ENCODE results near the gene INPP5J.

Gene INPP5J

DNA sequence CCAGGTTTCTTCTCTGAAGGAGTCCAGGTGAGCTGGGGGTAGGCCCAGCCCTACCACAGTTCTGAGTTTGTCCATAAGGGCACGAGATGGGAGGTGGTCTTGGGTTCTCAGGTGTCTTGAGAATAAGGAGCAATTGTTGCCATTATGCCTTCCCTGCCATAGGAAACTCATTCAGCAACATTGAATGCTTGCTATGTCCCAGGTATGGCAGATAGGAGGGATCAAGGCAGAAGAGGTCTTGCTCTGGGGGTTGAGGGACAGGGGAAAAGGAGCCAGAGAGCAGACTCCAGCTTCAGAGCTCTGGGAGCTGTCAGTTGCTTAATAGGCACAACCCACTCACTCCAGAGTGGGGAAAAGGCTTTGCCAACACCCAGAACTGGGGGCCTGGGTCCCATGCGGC, 19.7 kb upstream of the INPP5J start:
- DNase-seq (ENCODE audit: low spot score) = no peak
- in situ Hi-C loops (cut with MboI; ENCODE audit: low pct_unique_long_range_greater_than_20kb, low sequenced_read_pairs, unreplicated experiment) = no loop called here
- TF ChIP-seq, protein P1, sequence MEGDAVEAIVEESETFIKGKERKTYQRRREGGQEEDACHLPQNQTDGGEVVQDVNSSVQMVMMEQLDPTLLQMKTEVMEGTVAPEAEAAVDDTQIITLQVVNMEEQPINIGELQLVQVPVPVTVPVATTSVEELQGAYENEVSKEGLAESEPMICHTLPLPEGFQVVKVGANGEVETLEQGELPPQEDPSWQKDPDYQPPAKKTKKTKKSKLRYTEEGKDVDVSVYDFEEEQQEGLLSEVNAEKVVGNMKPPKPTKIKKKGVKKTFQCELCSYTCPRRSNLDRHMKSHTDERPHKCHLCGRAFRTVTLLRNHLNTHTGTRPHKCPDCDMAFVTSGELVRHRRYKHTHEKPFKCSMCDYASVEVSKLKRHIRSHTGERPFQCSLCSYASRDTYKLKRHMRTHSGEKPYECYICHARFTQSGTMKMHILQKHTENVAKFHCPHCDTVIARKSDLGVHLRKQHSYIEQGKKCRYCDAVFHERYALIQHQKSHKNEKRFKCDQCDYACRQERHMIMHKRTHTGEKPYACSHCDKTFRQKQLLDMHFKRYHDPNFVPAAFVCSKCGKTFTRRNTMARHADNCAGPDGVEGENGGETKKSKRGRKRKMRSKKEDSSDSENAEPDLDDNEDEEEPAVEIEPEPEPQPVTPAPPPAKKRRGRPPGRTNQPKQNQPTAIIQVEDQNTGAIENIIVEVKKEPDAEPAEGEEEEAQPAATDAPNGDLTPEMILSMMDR (IDR thresholded peaks at IDR 0.05; ENCODE audit: extremely low read depth, insufficient read depth, missing control alignments) = no peak

DNA sequence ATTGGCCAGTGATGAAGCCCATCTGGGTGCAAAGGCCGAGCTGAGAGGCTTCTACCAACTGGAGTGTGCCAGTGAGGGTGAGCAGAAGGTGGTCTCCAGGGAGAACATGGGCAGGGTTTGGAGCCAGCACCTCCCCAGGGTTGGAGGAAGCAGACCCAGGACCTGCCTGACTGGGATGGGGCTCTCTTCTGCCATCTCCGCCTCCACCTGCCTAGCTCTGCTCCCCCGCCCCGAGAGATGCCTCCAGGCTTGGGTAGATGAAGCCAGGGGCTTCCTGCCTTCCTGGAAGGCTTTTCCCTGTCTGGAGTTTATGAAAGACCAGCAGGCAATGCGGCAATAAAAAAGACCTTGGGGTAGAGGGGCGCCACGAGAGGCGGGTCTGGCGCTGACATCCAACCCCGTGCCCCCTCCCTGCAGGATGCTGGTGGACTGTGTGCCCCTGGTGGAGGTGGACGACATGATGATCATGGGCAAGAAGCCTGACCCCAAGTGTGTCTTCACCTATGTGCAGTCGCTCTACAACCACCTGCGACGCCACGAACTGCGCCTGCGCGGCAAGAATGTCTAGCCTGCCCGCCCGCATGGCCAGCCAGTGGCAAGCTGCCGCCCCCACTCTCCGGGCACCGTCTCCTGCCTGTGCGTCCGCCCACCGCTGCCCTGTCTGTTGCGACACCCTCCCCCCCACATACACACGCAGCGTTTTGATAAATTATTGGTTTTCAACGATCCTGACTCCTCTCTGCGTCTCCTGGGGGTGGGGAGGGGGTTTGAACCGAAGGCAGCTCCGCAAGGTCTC, 18.7 kb upstream of the INPP5J start:
- in situ Hi-C loops (cut with MboI; ENCODE audit: low pct_unique_long_range_greater_than_20kb, low sequenced_read_pairs, unreplicated experiment) = no loop called here
- TF ChIP-seq, protein P1 (IDR thresholded peaks at IDR 0.05; ENCODE audit: extremely low read depth, insufficient read depth, missing control alignments) = no peak
- no peak for DNase-seq (ENCODE audit: low spot score)

DNA sequence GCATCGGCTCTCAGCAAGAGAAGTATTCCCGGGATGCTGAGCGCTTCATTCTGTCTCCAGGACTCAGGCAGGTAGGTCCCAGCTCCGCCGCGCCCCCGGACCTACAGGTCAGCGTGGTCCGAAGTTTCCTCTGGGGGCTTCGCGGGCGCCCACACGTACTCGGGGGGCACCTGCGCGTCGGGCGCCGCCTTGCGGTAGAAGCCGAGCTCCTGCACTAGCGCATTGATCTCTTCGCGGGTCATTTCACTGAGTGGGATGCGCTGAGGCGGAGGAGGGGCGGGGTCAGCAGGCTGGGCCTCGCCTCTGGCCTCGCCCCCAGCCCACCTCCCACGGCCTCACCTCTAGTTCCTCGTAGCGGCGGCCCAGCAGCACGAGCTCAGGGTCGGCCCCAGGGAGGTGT, 17.9 kb upstream of the INPP5J start:
- TF ChIP-seq, protein P1 (IDR thresholded peaks at IDR 0.05; ENCODE audit: extremely low read depth, insufficient read depth, missing control alignments) = no peak
- no peak for DNase-seq (ENCODE audit: low spot score)
- in situ Hi-C loops (cut with MboI; ENCODE audit: low pct_unique_long_range_greater_than_20kb, low sequenced_read_pairs, unreplicated experiment) = no loop called here

DNA sequence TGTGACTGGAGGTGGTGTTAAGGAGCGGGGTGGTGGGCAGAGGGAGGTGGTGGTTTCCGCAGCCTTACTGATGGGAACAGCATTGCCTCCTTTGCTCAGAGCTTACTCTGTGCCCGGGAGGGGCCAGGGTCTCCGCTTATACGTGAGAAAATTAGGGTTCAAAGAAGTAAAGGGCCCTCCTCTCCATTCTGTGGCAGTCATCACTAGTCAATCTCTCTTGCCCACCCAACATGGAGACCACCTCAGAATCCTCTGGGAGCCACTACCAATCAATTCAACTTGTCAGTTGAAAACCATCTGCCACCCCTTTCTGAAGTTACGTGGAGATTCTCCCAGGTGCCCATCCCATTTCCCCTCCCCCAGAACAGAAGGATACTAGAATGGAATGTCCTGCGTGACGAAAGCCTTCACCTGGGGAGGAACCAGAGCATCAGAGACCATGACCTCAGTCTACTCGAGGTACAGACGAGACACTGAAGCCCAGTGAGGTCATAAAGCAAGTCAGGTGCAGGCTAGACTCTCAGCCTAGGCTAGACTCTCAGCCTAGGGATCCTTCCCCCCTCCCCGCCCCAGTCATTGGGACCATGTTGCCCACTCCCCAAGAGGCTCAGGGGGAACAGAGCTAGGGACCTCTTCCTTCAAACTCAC, 17.4 kb upstream of the INPP5J start:
- in situ Hi-C loops (cut with MboI; ENCODE audit: low pct_unique_long_range_greater_than_20kb, low sequenced_read_pairs, unreplicated experiment) = no loop called here
- no peak for DNase-seq (ENCODE audit: low spot score)
- TF ChIP-seq, protein P1 (IDR thresholded peaks at IDR 0.05; ENCODE audit: extremely low read depth, insufficient read depth, missing control alignments) = no peak

DNA sequence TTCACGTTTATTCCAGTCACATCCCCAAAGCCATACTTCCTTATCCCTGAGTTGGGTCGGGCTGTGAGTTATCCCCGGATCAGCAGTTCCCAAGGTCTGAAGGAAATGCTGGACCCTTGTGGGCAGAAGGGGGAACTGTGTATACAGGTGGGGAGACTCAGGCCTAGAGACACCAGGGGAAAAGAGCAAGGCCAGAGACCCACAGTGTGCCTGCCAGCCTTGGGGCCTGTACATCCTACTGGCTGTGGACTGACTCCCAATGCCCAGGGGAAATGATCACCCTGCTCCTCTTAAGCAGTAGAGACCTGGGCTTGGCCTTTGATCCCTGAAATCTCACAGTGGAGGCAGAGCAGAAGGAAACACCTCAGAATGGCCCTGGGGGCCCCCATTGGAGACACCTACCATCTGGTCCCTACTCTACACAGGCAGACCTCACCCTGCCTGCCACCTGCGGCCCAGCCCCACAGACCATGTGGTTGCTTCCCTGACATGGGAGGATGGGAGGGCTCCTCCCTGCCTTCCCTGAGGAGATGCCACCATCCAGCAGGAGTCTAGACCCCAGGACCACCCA, 16.7 kb upstream of the INPP5J start:
- TF ChIP-seq, protein P1 (IDR thresholded peaks at IDR 0.05; ENCODE audit: extremely low read depth, insufficient read depth, missing control alignments) = no peak
- no peak for DNase-seq (ENCODE audit: low spot score)
- in situ Hi-C loops (cut with MboI; ENCODE audit: low pct_unique_long_range_greater_than_20kb, low sequenced_read_pairs, unreplicated experiment) = no loop called here

DNA sequence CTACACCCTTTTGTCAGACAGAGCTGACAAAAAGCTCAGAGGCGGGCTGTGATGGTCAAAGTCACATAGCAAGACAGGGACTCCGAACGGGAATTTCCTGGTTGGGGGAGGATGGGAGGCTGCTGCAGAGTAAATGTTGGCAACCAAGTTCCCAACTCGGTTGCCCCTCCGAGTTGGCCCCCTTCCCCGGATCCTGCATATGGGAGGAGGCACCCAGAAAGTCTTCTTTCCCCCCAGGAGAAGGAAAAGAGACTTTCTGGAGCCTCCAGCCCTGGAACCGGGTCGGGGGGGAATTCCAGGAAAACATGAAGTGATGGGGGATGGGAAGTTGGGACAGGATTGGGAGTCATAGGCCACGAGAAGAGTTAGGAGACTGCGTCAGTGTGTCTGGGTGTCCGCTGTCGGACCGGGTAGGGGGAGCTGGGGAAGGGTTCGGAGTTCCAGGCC, 16.0 kb upstream of the INPP5J start:
- in situ Hi-C loops (cut with MboI; ENCODE audit: low pct_unique_long_range_greater_than_20kb, low sequenced_read_pairs, unreplicated experiment) = no loop called here
- DNase-seq (ENCODE audit: low spot score) = no peak
- TF ChIP-seq, protein P1 (IDR thresholded peaks at IDR 0.05; ENCODE audit: extremely low read depth, insufficient read depth, missing control alignments) = no peak

Data from GM13977 (cell line).